K562 (cell line): ENCODE results near the gene PTPRM. TPM values are rescaled to one million over a fixed set of nuclear protein-coding genes. Genes with fewer than 3 reads are reported as not detected.
A peak's percentile ranks its signal among the peaks of the same experiment; 100 is the strongest.

Experiments used
- ATAC-seq: fragments of 200-7000 bp; cut with Tn5 transposase; 3 replicates; pipeline ENCODE4 v1.9.1; 2020; ENCODE audit warnings: moderate library complexity
- BruUV-seq: library from RNA; stranded (reverse); fragments of 400-500 nt; replicated peaks from 2 replicates; lab custom pipeline; 2021; lab: Mats Ljungman, UMichigan
- CTCF ChIA-PET: fragments of 300-600 bp; formaldehyde crosslinking; extraction: SDS; loops from one replicate; lab custom pipeline; 2021; ENCODE audit warnings: low intra/inter-chr PET ratio; lab: Yijun Ruan, JAX
- POLR2A ChIA-PET: fragments of 300-600, 350-650 bp; sonication (Branson Sonifier 250); formaldehyde crosslinking; extraction: SDS; loops from one replicate; lab custom pipeline; 2021; ENCODE audit warnings: antibody characterized with exemption, inconsistent platforms; lab: Yijun Ruan, JAX
- DNase-seq, 4 experiments: peaks; one replicate each; pipeline versions ENCODE4 v3.0.0 to v3.0.0-alpha.2; 2011 to 2018; ENCODE audit warnings: low spot score in 3 of 4, mixed read lengths in 3 of 4; ENCODE audit errors: extremely low read depth in 1 of 4
- FAIRE-seq: peaks from 2 replicates; lab custom pipeline; 2011; peaks lifted over from hg19 to GRCh38; lab: Jason Lieb, UNC
- H2AFZ ChIP-seq: 2 replicates; pipeline ENCODE4 v1.6.0; 2011; ENCODE audit warnings: low read depth, low read length, control low read depth, inconsistent platforms
- H3K27ac ChIP-seq: fragments of 200-600 bp; 3 replicates; pipeline ENCODE4 v1.8.0; 2011; ENCODE audit warnings: low read depth, mild to moderate bottlenecking, control low read depth, inconsistent platforms, low read length, moderate library complexity, mixed read lengths; ENCODE audit errors: extremely low read depth
- H3K27me3 ChIP-seq, 2 experiments: fragments of 300-600 bp in 1 of 2; 2 replicates in 1 of 2; 3 replicates in 1 of 2; pipeline versions ENCODE4 v1.6.0 to v1.8.0; 2011; ENCODE audit warnings: inconsistent platforms in 2 of 2, low read length in 2 of 2, mild to moderate bottlenecking in 1 of 2, mixed read lengths in 1 of 2, moderate library complexity in 1 of 2; ENCODE audit not compliant: control insufficient read depth in 2 of 2, insufficient read depth in 2 of 2
- H3K36me3 ChIP-seq: fragments of 300-600 bp; 3 replicates; pipeline ENCODE4 v1.8.0; 2011; ENCODE audit warnings: mild to moderate bottlenecking, low read length, inconsistent platforms; ENCODE audit not compliant: control insufficient read depth, insufficient read depth
- H3K4me1 ChIP-seq, 2 experiments: fragments of 200-600 bp in 1 of 2; replicated peaks in 1 of 2; 2 replicates in 1 of 2; 3 replicates in 1 of 2; pipeline versions ENCODE4 v1.5.1 to v1.8.0; 2011; ENCODE audit warnings: inconsistent platforms in 2 of 2, low read length in 2 of 2, mild to moderate bottlenecking in 1 of 2, mixed read lengths in 1 of 2, moderate library complexity in 1 of 2; ENCODE audit not compliant: control insufficient read depth in 2 of 2, insufficient read depth in 2 of 2
- H3K4me2 ChIP-seq: 2 replicates; pipeline ENCODE4 v1.6.1; 2011; ENCODE audit warnings: low read length, control low read depth, inconsistent platforms, mixed read lengths; ENCODE audit not compliant: insufficient read depth
- H3K4me3 ChIP-seq: fragments of 200-600 bp; sonication (generic), shearing (Covaris generic); 2 replicates; pipeline ENCODE4 v1.5.1; 2016; ENCODE audit warnings: control low read depth, inconsistent platforms
- H3K79me2 ChIP-seq: fragments of 200-600 bp; 3 replicates; pipeline ENCODE4 v1.8.0; 2011; ENCODE audit warnings: low read length, inconsistent platforms; ENCODE audit not compliant: control insufficient read depth, insufficient read depth
- H3K9ac ChIP-seq, 2 experiments: 2 replicates each; pipeline versions ENCODE4 v1.6.0 to v1.6.1; 2011; ENCODE audit warnings: low read depth in 2 of 2, low read length in 2 of 2, control low read depth in 1 of 2, inconsistent platforms in 1 of 2, mild to moderate bottlenecking in 1 of 2, mixed read lengths in 1 of 2; ENCODE audit not compliant: insufficient read depth in 1 of 2
- H3K9me1 ChIP-seq: one replicate; pipeline ENCODE4 v1.6.0; 2011; ENCODE audit warnings: inconsistent platforms, mild to moderate bottlenecking, low read length, moderate library complexity; ENCODE audit not compliant: control insufficient read depth, insufficient read depth
- H3K9me3 ChIP-seq: replicated peaks from 2 replicates; pipeline ENCODE4 v1.5.1; 2011; ENCODE audit warnings: low read depth, low read length, inconsistent platforms; ENCODE audit not compliant: control insufficient read depth, insufficient read depth
- H4K20me1 ChIP-seq: replicated peaks from 2 replicates; pipeline ENCODE4 v1.6.1; 2011; ENCODE audit warnings: low read length, inconsistent platforms, mixed read lengths; ENCODE audit not compliant: control insufficient read depth, insufficient read depth
- CEBPB ChIP-seq: fragments of 450-650 bp; IDR thresholded peaks from 2 replicates; pipeline ENCODE4 v1.6.1; 2016; ENCODE audit warnings: missing genetic modification characterization, missing compliant biosample characterization
- CEBPG ChIP-seq, 3 experiments: fragments of 200-800 bp in 1 of 3; sonication (Bioruptor generic) in 1 of 3; sonication (generic) in 1 of 3; formaldehyde crosslinking in 1 of 3; IDR thresholded peaks in 2 of 3; conservative IDR thresholded peaks in 1 of 3; 2 replicates each; pipeline versions ENCODE4 v1.6.1 to v1.8.0; 2016 to 2022; ENCODE audit warnings: missing compliant biosample characterization in 2 of 3, missing genetic modification characterization in 2 of 3, mild to moderate bottlenecking in 1 of 3, missing genetic modification reagents in 1 of 3
- CREM ChIP-seq: IDR thresholded peaks from 2 replicates; pipeline ENCODE4 v1.6.1; 2014; ENCODE audit warnings: antibody characterized with exemption, low read depth
- E2F3 ChIP-seq: fragments of 250-450 bp; sonication (Bioruptor Pico); IDR thresholded peaks from 2 replicates; pipeline ENCODE4 v1.4.0; 2020; ENCODE audit warnings: mild to moderate bottlenecking
- NR4A1 ChIP-seq, 2 experiments: fragments of 250-450 bp in 1 of 2; fragments of 450-650 bp in 1 of 2; sonication (Bioruptor Pico) in 1 of 2; IDR thresholded peaks; 2 replicates each; pipeline versions ENCODE4 v1.4.0 to v1.6.1; 2016 to 2020; ENCODE audit warnings: mild to moderate bottlenecking in 2 of 2, missing compliant biosample characterization in 1 of 2, missing genetic modification characterization in 1 of 2, moderate library complexity in 1 of 2
- POLR2B ChIP-seq: fragments of 450-650 bp; IDR thresholded peaks from 2 replicates; pipeline ENCODE4 v1.6.1; 2018; ENCODE audit warnings: low read depth; ENCODE audit not compliant: partially characterized antibody
- RBM22 ChIP-seq: fragments of 200-400 bp; formaldehyde crosslinking; IDR thresholded peaks from 2 replicates; pipeline ENCODE4 v1.6.1; 2018; ENCODE audit warnings: low read length, low read depth; ENCODE audit not compliant: poor library complexity, severe bottlenecking
- SMC3 ChIP-seq: conservative IDR thresholded peaks from 2 replicates; pipeline ENCODE4 v1.6.1; 2011; ENCODE audit warnings: low read depth, low read length, improper control_type of control experiment; ENCODE audit not compliant: insufficient read depth
- TEAD1 ChIP-seq, 2 experiments: fragments of 450-650 bp in 1 of 2; sonication (generic) in 1 of 2; formaldehyde crosslinking; IDR thresholded peaks; 2 replicates each; pipeline versions ENCODE4 v1.4.0 to v1.8.0; 2020 to 2022; ENCODE audit warnings: mild to moderate bottlenecking in 2 of 2, missing genetic modification reagents in 1 of 2
- ZKSCAN1 ChIP-seq: fragments of 150-350 bp; IDR thresholded peaks from 2 replicates; pipeline ENCODE4 v1.6.1; 2016; ENCODE audit warnings: low read depth, low read length
- ZNF507 ChIP-seq: conservative IDR thresholded peaks from 2 replicates; pipeline ENCODE4 v1.6.1; 2017; ENCODE audit warnings: missing genetic modification characterization, missing compliant biosample characterization
- ZNF584 ChIP-seq: fragments of 200-800 bp; sonication (Bioruptor generic); IDR thresholded peaks from 2 replicates; pipeline ENCODE4 v1.6.1; 2016; ENCODE audit warnings: low read depth, mild to moderate bottlenecking, missing genetic modification characterization, missing compliant biosample characterization
- WGBS: fragments of 100-300 bp; shearing (Covaris generic); methylation state at CpG from one replicate; pipeline ENCODE4 v1.1.6; 2016; ENCODE audit warnings: low coverage, mixed read lengths; ENCODE audit not compliant: insufficient coverage; ENCODE audit errors: missing lambda C conversion rate; 5-methylcytosine and 5-hydroxymethylcytosine counted together
- in situ Hi-C: fragments of 300-500 bp; cut with MboI; formaldehyde crosslinking; loops from 4 replicates; pipeline ENCODE4 v1.15.0; 2018; ENCODE audit warnings: inconsistent platforms, mixed read lengths
- intact Hi-C: fragments of 100-400 bp; cut with micrococcal nuclease; formaldehyde crosslinking; loops from 2 replicates; pipeline ENCODE4 v1.14.2; 2022
- polyA plus RNA-seq, 8 experiments: library from polyadenylated mRNA; depleted of rRNA in 4 of 8; stranded (reverse) in 5 of 8; unstranded in 3 of 8; fragments of >200 nt; fragmentation: Nextera tagmentation in 2 of 8; fragmentation: Illumina TruSeq in 1 of 8; extraction: Ambion mirVana in 2 of 8; extraction: Trizol in 1 of 8; gene quantifications; 2 replicates each; pipeline versions ENCODE4 v1.2.1 to v1.2.3, GENCODE V29; 2011 to 2014; ENCODE audit warnings: inconsistent platforms in 1 of 8, missing spikeins in 1 of 8
- total RNA-seq, 7 experiments: library from RNA; depleted of rRNA in 6 of 7; stranded (reverse); fragments of >200 nt in 6 of 7; fragmentation: Illumina TruSeq in 2 of 7; extraction: Trizol in 2 of 7; gene quantifications; 2 replicates each; pipeline versions ENCODE4 v1.2.1 to v1.2.3, GENCODE V29; 2011 to 2021; ENCODE audit warnings: low replicate concordance in 1 of 7
- TF ChIP-seq, protein P1 (sequence below): sonication (generic); formaldehyde crosslinking; IDR thresholded peaks from 2 replicates; pipeline ENCODE4 v1.8.0; 2022; ENCODE audit warnings: mild to moderate bottlenecking, missing genetic modification reagents, borderline replicate concordance

Gene PTPRM
- total and polyA plus RNA-seq, 9 of the 15 experiments (the other 6 are each of a cell fraction or from before 2014, with no cell fraction given) = 0.03 to 0.16 (median 0.08) TPM; not detected in 3

DNA sequence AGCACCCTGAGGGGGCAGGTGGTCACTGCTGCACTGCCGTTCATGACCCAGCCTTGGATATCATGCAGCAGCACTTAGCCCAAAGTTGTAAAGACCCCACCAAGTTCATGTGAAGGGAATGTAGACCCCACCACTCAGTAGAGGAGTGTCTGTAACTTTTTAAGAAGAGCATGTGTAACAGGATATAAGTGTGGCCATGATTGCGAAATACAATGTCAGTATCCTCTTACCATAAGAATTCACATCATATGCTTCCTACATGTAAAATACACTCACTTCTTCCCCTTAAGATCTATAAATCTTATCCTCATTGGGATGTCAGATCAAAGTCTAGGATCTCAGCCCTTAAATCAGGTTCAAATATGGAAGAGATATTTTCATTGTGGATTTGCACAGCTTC is 276.9 kb downstream of the PTPRM start:
- CTCF ChIA-PET = no interaction called here
- no peaks in the 10 kb centered on the region for H3K4me1 ChIP-seq
- TF ChIP-seq ZKSCAN1 (no peak), SMC3 (no peak), CEBPB (tag) (peak; percentile 71), CREM (no peak), ZNF507 (tag) (no peak), POLR2B (no peak), NR4A1 (CRISPR knock-in tag; IDR thresholded peaks at IDR 0.05) (no peak), NR4A1 (tag; IDR thresholded peaks at IDR 0.05) (no peak), TEAD1 (CRISPR knock-in tag; IDR thresholded peaks at IDR 0.05) (no peak), CEBPG (CRISPR knock-in tag; IDR thresholded peaks at IDR 0.05) (no peak), CEBPG (tag; conservative IDR thresholded peaks at IDR 0.05 in 1 of 2, IDR thresholded peaks at IDR 0.05 in 1 of 2) (peak in 1 of 2 experiments; percentile 63; a peak in 2 of 4 replicates), ZNF584 (CRISPR knock-in tag) (no peak), RBM22 (no peak), E2F3 (CRISPR knock-in tag) (no peak)
- TF ChIP-seq, protein P1, sequence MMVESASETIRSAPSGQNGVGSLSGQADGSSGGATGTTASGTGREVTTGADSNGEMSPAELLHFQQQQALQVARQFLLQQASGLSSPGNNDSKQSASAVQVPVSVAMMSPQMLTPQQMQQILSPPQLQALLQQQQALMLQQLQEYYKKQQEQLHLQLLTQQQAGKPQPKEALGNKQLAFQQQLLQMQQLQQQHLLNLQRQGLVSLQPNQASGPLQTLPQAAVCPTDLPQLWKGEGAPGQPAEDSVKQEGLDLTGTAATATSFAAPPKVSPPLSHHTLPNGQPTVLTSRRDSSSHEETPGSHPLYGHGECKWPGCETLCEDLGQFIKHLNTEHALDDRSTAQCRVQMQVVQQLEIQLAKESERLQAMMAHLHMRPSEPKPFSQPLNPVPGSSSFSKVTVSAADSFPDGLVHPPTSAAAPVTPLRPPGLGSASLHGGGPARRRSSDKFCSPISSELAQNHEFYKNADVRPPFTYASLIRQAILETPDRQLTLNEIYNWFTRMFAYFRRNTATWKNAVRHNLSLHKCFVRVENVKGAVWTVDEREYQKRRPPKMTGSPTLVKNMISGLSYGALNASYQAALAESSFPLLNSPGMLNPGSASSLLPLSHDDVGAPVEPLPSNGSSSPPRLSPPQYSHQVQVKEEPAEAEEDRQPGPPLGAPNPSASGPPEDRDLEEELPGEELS (CRISPR knock-in tag) = no peak
- TF ChIP-seq, all 486 proteins: peak for 2
- Histone ChIP-seq H3K9ac (no peak overlapping the region), H3K4me2 (no peak overlapping the region), H3K4me3 (no peak overlapping the region), H3K36me3 (no peaks in the 10 kb centered on the region), H2AFZ (no peak overlapping the region), H3K27me3 (no peaks in the 10 kb centered on the region), H3K27ac (no peak overlapping the region), H3K9me3 (no peaks in the 10 kb centered on the region), H3K79me2 (no peaks in the 10 kb centered on the region), H3K9me1 (no peaks in the 10 kb centered on the region), H4K20me1 (no peaks in the 10 kb centered on the region)
- no peak for ATAC-seq
- POLR2A ChIA-PET = no interaction called here
- BruUV-seq = no TSS peak
- 0% methylated on average over 2 of the region's 2 CpGs for WGBS
- no peak for DNase-seq
- no peak for FAIRE-seq
- in situ Hi-C loops = no loop called here
- intact Hi-C loops = no loop called here
